GM19025 (cell line): ENCODE results near the gene IFT80.
"Not testable (repeated sequence)": the region's sequence is repeated elsewhere in the genome, so short reads cannot be mapped to it uniquely, and the experiment has no call there.

Experiments used
- ATAC-seq: cut with Tn5 transposase; IDR thresholded peaks from one replicate; pipeline ENCODE4 v1.9.1; 2021; ENCODE audit warnings: mild to moderate bottlenecking, low read depth, moderate library complexity; ENCODE audit not compliant: unreplicated experiment

The IFT80 gene

DNA sequence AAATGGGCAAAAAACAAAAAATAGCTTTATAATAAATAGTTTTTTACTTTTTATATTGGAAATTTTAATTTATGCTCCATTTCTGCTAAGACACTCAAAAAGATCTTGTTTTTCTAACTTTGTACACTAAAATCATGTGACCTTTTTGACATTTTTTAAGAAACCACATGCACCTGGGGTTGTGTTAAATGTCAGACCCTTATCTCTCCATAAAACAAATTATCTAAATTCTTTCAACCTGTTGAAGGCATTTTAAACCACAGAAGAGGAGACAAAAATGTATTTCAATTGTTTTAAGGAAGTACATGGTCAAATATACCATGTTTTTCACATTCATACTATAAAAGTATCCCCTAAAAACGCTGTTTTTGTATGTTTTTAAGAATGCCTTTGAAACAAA is 29.2 kb downstream of the IFT80 start:
- no peak for ATAC-seq

GRCh38 chr3:160368804-160369203 is 30.2 kb downstream of the IFT80 start:
- no peak for ATAC-seq

GRCh38 chr3:160365869-160366522 is 33.0 kb downstream of the IFT80 start:
- ATAC-seq: no peak

DNA sequence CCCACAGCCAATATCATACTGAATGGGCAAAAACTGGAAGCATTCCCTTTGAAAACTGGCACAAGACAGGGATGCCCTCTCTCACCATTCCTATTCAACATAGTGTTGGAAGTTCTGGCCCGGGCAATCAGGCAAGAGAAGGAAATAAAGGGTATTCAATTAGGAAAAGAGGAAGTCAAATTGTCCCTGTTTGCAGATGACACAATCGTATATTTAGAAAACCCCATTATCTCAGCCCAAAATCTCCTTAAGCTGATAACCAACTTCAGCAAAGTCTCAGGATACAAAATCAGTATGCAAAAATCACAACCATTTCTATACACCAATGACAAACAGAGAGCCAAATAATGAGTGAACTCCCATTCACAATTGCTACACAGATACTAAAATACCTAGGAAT is 36.1 kb downstream of the IFT80 start:
- not testable (repeated sequence) for ATAC-seq

DNA sequence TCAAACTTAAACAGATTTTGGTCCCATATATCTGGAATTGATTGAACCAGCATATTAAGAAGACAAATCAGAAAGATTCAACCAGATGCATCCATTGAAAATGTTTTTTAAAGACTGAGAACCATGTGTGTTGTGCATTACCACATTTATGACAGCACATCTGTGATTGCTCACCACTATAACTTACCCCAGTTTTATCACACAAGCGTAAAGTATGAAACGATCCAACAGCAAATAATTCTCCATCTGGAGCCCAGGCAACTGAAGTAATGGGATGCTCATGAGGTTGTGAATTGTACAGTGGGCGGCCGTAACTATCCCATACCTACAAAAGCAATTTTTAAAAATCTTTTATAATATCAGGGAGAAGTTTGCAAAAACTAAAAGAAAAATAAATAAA is 43.2 kb downstream of the IFT80 start:
- no peak for ATAC-seq

DNA sequence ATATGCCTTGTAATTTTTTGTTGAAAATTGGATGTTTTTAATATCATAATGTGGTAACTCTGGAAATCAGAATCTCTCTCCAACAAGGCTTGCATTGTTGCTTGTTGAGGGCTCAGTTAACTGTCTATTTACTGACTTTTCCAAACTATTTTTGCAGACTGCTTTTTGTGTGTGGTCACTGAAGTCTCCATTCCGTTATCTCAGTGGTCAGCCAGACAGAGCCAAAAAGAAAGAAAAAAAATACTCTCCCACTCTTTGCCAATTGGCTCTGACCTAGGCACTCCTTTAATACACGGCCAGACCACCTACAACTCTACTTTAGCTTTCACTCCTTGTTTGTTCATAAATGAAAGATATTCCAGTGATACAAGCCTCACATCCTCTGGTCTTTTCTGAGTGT is 52.5 kb downstream of the IFT80 start:
- ATAC-seq: no peak

- ATAC-seq: no peak
These were observed 55.9 kb downstream of the IFT80 start for GRCh38 chr3:160343132-160343531.

DNA sequence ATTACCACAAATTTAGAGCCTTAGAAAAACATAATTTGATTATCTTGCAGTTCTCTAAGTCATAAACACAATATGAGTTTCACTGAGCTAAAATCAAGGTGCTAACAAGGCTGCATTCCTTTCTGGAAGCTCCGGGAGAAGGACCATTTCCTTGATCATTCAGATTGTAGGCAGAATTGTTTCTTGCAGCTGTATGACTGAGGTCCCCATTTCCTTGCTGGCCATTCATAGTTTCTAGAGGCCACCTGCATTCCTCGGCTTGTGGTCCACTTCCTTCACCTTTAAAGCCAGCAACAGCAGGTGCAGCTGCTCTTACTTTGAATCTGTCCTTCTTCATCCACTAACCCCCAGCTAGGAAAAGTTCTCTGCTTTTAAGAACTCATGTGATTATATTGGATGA is 58.7 kb downstream of the IFT80 start:
- no peak for ATAC-seq

- no peak for ATAC-seq
These were observed 67.7 kb downstream of the IFT80 start for GRCh38 chr3:160331127-160331937.

DNA sequence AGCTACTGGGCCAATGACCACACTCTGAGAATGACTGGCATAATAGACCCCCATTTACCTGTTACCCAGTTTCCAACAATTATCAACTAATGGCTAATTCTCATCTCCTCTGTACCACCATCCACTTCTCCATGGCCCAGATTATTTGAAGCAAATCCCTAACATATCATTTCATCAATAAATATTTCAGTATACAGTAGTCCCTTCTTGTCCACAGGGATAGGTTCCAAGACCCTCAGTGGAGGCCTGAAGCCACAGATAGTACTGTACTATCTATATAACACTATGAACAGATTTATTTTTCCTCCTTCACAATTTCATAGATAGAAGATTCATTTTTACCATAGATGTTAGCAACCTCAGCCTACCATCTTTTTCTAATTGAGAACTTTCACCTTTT is 68.3 kb downstream of the IFT80 start:
- ATAC-seq: no peak

GRCh38 chr3:160330109-160330508 is 68.9 kb downstream of the IFT80 start:
- ATAC-seq: no peak

DNA sequence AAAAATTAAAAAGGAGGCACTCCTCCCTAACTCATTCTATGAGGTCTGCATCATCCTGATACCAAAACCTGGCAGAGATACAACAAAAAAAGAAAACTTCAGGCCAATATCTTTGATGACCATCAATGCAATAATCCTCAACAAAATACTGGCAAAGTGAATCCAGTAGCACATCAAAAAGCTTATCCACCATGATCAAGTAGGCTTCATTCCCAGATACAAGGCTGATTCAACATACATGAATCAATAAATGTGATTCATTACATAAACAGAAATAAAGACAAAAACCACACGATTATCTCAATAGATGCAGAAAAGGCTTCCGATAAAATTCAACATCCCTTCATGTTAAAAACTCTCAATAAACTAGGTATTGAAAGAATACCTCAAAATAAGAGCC is 72.7 kb downstream of the IFT80 start:
- not testable (repeated sequence) for ATAC-seq

DNA sequence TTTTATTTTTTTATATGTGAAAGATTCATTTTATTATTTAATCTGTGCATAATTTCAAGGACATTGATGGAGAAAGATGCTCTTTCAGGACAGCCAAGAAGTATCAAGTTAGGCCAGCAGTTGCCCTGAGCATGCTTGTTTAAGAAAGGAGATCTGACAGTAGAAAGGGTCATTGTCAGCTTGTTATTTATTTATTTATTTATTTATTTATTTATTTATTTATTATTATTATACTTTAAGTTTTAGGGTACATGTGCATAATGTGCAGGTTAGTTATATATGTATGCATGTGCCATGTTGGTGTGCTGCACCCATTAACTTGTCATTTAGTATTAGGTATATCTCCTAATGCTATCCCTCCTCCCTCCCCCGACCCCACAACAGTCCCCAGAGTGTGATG is 77.2 kb downstream of the IFT80 start:
- not testable (repeated sequence) for ATAC-seq

GRCh38 chr3:160319322-160319721 is 79.7 kb downstream of the IFT80 start:
- ATAC-seq: no peak

GRCh38 chr3:160314995-160315394 is 84.0 kb downstream of the IFT80 start:
- ATAC-seq: no peak

DNA sequence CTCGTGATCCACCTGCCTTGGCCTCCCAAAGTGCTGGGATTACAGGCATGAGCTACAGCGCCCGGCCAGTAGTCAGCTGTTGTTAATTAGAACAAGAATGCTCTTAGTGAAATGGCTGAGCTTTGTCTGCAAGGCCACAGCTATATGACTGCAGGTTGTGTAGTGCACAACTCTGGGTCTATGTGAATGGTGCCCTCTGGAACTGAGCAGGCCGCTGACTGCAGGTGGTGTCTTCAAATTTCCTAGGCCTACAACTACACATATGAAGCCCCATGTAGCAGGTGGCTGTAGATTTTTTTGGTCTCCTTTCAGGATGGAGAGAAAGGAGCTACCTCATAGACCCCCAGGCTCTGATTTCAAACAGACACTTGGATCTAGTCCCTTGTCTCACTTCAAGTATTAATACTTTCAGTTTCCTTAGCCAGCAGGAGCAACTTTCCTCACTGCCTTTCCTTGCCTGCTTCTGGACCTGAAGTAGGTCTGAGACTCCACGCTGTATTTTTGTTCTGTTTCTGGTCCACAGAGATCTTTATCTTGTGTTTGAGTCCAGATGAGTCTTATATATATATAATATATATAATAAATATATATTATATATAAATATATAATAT is 86.9 kb downstream of the IFT80 start:
- ATAC-seq: no peak

DNA sequence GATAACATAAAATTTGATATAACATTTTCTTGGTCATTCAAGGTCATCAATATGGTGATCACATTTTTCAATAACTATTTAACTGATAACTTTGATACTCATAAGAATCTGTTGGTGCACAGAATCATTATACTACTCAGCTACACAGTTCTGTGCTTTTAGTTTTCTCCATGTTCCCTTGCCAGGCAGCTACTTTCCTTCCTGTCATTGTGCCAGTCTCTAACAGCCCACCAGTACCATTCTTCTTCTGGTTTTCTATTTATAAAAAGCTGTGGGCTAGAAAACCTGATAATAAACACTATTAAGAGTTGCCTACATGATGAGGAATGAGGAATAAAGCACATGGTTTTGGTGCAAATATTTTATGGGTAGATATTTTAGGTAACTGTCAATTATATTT is 96.2 kb downstream of the IFT80 start:
- ATAC-seq: no peak

- ATAC-seq: no peak
These were observed 102.4 kb downstream of the IFT80 start for GRCh38 chr3:160296591-160296990.

GRCh38 chr3:160291909-160292299 is 107.1 kb downstream of the IFT80 start:
- no peak for ATAC-seq

GRCh38 chr3:160291290-160291908 is 107.6 kb downstream of the IFT80 start:
- ATAC-seq: no peak

DNA sequence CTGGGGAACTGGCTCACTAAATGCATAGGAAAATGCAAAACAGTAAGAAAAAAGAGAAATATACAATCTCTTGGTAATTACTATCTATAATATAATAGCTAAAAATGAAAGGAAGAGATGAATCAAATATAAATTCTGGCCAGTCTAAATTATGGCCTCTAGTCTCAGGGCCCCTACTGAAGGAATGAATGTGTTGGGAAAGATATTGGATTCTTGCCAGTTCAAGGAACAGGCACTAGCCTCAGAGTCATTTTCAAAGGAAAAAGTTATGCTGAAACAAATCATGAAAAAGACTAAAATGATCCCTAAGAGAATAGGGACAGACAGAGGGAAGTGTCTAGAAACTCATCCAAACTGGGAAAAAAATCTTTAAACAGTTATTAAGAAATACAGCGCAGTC is 111.4 kb downstream of the IFT80 start:
- no peak for ATAC-seq
